ENCODE data around the gene NEK9.

The NEK9 gene

DNA sequence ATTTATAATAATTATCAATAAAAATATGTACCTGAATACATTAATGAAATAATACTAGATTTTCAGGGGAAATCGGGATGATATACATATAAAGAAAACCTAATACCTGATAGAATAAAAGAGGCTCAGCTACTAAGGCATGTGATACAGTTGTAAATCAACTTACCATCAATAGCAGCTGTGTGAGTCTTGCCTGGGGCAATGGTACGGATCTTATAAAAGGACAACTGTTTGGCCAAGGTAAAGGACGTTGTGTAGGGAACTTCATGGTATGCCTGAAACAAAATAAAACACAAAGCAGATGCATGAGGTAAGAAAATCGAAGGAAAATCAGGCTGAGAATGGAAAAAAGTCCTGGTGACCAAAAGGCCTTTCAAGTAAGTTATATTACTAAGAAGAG, 25.4 kb downstream of the NEK9 start:
- Histone ChIP-seq H3K9me3 (ENCODE audit: insufficient read depth, low read depth, low read length) (no peaks in the 10 kb centered on the region), H3K27me3 (ENCODE audit: insufficient read depth, low read length) (no peaks in the 10 kb centered on the region), H3K4me3 (ENCODE audit: low read length) (no peak overlapping the region), H3K27ac (ENCODE audit: low read depth, low read length) (no peak overlapping the region), H3K4me1 (ENCODE audit: insufficient read depth, low read length) (no peaks in the 10 kb centered on the region), H3K9ac (ENCODE audit: low read depth, low read length) (no peak overlapping the region), H3K36me3 (ENCODE audit: insufficient read depth, low read length) (peaks cover 87% of the 10 kb centered on the region)
- 84% methylated on average over 3 of the region's 4 CpGs for whole genome bisulfite sequencing

DNA sequence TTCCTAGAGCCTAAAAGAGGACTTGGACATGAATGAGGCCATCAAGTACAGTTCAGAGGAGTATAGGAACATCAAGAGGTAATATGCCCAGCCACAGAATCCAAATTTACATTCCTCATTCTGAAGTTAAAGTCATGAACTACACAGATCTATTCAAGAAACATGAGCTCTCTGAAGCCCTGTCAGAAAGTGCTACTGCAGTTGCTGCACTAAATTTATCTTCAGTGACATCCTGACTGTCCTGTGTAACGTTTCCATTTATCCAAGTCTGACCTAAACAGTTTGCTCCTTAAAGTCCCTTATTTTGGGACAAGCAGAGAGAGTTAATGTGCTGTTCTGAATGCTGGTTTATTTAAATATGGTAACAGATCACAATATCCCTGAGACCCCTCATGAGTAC, 28.2 kb downstream of the NEK9 start:
- peaks cover 90% of the 10 kb centered on the region for H3K36me3 ChIP-seq (ENCODE audit: insufficient read depth, low read length)

DNA sequence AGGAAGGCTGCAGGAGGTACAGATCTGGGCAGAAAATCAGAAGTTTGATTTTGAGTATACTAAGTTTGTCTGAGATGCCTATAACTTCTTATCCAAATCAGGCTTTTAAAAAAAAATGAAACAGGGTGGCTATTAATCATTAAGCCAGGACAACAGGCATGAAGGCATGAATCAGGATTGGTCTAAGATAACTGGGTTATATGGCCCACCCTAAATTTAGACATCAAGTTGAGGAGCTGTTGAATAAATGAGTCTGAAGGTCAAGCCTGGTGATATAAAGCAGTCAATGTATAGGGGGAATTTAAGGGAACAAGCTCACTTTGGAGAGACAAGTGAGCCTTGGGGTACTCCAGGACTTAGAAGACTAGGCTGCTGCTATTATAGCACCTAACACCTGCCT, 28.6 kb downstream of the NEK9 start:
- H3K36me3 ChIP-seq (ENCODE audit: insufficient read depth, low read length): peaks cover 88% of the 10 kb centered on the region
- no peaks in the 10 kb centered on the region for H3K9me3 ChIP-seq (ENCODE audit: insufficient read depth, low read depth, low read length)
- H3K27me3 ChIP-seq (ENCODE audit: insufficient read depth, low read length): no peaks in the 10 kb centered on the region
- H3K9ac ChIP-seq (ENCODE audit: low read depth, low read length): no peak overlapping the region
- peaks cover under 1% of the 10 kb centered on the region; the same call in 1 of the 2 replicates for H3K4me1 ChIP-seq (ENCODE audit: insufficient read depth, low read length)
- H3K4me3 ChIP-seq (ENCODE audit: low read length): no peak overlapping the region
- no peak overlapping the region for H3K27ac ChIP-seq (ENCODE audit: low read depth, low read length)

More for the DNA sequence above, 28.2 kb downstream of the NEK9 start:
- Histone ChIP-seq H3K4me1 (ENCODE audit: insufficient read depth, low read length) (no peaks in the 10 kb centered on the region), H3K27ac (ENCODE audit: low read depth, low read length) (no peak overlapping the region), H3K9ac (ENCODE audit: low read depth, low read length) (no peak overlapping the region), H3K4me3 (ENCODE audit: low read length) (no peak overlapping the region), H3K27me3 (ENCODE audit: insufficient read depth, low read length) (no peaks in the 10 kb centered on the region), H3K9me3 (ENCODE audit: insufficient read depth, low read depth, low read length) (no peaks in the 10 kb centered on the region)
- WGBS: 93% methylated on average over 1 of the region's 1 CpG

DNA sequence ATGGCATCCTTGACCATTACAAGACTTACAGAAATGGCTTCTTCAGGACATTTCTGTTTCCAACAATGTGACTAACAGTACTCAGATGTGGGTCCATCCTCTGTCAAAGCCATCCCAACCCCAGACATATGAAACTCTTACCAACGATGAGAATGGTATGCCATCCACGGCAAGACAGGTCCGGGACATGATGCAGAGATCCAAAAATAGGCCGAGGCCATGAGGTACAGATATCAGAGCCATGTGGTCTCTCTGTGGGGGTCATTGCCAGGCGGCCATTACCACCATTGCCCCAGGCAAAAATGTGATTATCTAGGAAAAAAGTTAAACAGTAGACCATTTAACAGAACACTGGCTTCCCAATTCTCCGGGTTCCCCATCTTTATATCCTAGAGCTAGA, 29.9 kb downstream of the NEK9 start:
- Histone ChIP-seq H3K27me3 (ENCODE audit: insufficient read depth, low read length) (no peaks in the 10 kb centered on the region), H3K36me3 (ENCODE audit: insufficient read depth, low read length) (peaks cover 82% of the 10 kb centered on the region), H3K9me3 (ENCODE audit: insufficient read depth, low read depth, low read length) (no peaks in the 10 kb centered on the region), H3K9ac (ENCODE audit: low read depth, low read length) (no peak overlapping the region), H3K4me3 (ENCODE audit: low read length) (no peak overlapping the region), H3K4me1 (ENCODE audit: insufficient read depth, low read length) (peaks cover 8% of the 10 kb centered on the region; the same call in 1 of the 2 replicates), H3K27ac (ENCODE audit: low read depth, low read length) (no peak overlapping the region)
- 94% methylated on average over 6 of the region's 6 CpGs for WGBS

DNA sequence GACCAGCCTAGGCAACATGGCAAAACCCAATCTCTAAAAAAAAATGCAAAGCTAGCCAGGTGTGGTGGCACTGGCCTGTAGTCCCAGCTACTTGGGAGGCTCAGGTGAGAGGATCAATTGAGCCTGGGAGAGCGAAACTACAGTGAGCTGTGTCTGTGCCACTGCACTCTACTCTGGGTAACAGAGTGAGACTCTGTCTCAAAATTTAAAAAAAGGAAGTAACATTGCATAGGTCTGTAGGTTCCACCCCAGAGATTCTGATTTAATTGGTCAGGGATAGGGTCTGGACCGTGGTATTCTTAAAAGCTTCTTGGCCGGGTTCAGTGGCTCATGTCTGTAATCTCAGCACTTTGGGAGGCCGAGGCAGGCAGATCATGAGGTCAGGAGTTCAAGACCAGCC, 31.2 kb downstream of the NEK9 start:
- Histone ChIP-seq H3K4me1 (ENCODE audit: insufficient read depth, low read length) (peaks cover 8% of the 10 kb centered on the region; the same call in 1 of the 2 replicates), H3K9ac (ENCODE audit: low read depth, low read length) (no peak overlapping the region), H3K4me3 (ENCODE audit: low read length) (no peak overlapping the region), H3K36me3 (ENCODE audit: insufficient read depth, low read length) (peaks cover 80% of the 10 kb centered on the region), H3K9me3 (ENCODE audit: insufficient read depth, low read depth, low read length) (no peaks in the 10 kb centered on the region), H3K27me3 (ENCODE audit: insufficient read depth, low read length) (no peaks in the 10 kb centered on the region), H3K27ac (ENCODE audit: low read depth, low read length) (no peak overlapping the region)
- 95% methylated on average over 4 of the region's 4 CpGs for WGBS

DNA sequence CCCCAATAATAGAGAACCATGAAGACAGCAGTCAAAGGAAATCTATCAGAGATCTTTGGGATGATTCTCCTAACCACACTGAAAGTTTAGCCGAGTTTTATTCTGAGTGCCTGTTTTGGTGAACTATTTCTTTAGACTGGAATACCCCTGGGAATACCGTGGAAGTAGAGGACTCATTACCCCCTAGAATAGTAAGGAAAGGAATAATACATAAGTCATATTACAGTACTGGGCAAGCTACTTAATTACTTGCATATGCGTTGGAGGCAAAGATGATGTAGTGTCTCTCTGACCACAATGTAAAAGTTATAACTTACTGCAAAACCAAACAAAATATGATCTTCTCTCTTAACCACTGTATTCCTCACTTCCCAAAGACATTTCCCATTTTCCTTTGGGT, 32.0 kb downstream of the NEK9 start:
- Histone ChIP-seq H3K9me3 (ENCODE audit: insufficient read depth, low read depth, low read length) (no peaks in the 10 kb centered on the region), H3K27me3 (ENCODE audit: insufficient read depth, low read length) (no peaks in the 10 kb centered on the region), H3K4me3 (ENCODE audit: low read length) (no peak overlapping the region), H3K9ac (ENCODE audit: low read depth, low read length) (no peak overlapping the region), H3K4me1 (ENCODE audit: insufficient read depth, low read length) (peaks cover 8% of the 10 kb centered on the region; the same call in 1 of the 2 replicates), H3K36me3 (ENCODE audit: insufficient read depth, low read length) (peaks cover 79% of the 10 kb centered on the region), H3K27ac (ENCODE audit: low read depth, low read length) (no peak overlapping the region)
- 100% methylated on average over 2 of the region's 3 CpGs for WGBS

DNA sequence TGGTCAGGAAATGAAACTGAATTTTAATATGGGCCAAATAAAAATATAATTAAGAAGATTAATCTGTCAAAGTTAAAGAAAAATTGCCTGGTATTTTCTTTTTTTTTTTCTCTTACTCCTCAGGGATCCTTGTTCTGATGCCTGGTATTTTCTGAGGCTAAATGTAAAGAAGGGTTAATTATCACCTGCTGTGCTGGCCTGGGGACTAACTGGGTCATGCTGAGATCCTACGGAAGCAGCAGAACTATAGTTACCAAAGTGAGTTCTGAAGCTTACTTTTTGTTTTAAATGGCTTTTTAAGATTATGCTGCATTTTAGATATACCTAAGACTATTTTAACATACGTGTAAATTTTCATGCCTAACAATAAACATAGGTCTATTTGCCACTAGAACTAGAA, 34.1 kb downstream of the NEK9 start:
- 28% methylated on average over 2 of the region's 2 CpGs for WGBS
- no peak overlapping the region for H3K4me3 ChIP-seq (ENCODE audit: low read length)
- no peak overlapping the region for H3K9ac ChIP-seq (ENCODE audit: low read depth, low read length)
- peaks cover 70% of the 10 kb centered on the region for H3K36me3 ChIP-seq (ENCODE audit: insufficient read depth, low read length)
- no peaks in the 10 kb centered on the region for H3K9me3 ChIP-seq (ENCODE audit: insufficient read depth, low read depth, low read length)
- H3K4me1 ChIP-seq (ENCODE audit: insufficient read depth, low read length): peaks cover 8% of the 10 kb centered on the region; the same call in 1 of the 2 replicates
- H3K27ac ChIP-seq (ENCODE audit: low read depth, low read length): no peak overlapping the region
- no peaks in the 10 kb centered on the region for H3K27me3 ChIP-seq (ENCODE audit: insufficient read depth, low read length)

DNA sequence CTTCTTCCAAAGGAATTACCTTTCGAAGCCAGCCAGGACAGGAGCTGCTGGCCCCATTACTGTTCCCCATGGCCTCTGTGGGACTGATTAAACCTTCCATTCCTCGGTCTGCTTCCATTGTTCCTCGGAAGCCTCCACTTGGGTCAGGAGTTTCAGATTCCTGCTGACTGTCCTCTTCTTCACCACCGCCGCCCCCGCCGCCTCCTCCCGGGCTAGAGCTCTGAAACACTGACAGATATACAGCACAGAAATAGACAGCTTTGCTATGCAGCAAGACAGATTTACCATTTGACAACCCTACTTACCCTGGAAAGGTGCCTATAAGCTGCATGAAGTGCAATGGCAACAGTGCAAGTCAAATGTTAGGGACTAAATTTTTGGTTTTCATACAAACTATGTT, 35.6 kb downstream of the NEK9 start:
- 87% methylated on average over 8 of the region's 8 CpGs for whole genome bisulfite sequencing
- Histone ChIP-seq H3K4me3 (ENCODE audit: low read length) (no peak overlapping the region), H3K27ac (ENCODE audit: low read depth, low read length) (no peak overlapping the region), H3K9ac (ENCODE audit: low read depth, low read length) (no peak overlapping the region), H3K9me3 (ENCODE audit: insufficient read depth, low read depth, low read length) (no peaks in the 10 kb centered on the region), H3K4me1 (ENCODE audit: insufficient read depth, low read length) (peaks cover 8% of the 10 kb centered on the region; the same call in 1 of the 2 replicates), H3K36me3 (ENCODE audit: insufficient read depth, low read length) (peaks cover 70% of the 10 kb centered on the region), H3K27me3 (ENCODE audit: insufficient read depth, low read length) (no peaks in the 10 kb centered on the region)

DNA sequence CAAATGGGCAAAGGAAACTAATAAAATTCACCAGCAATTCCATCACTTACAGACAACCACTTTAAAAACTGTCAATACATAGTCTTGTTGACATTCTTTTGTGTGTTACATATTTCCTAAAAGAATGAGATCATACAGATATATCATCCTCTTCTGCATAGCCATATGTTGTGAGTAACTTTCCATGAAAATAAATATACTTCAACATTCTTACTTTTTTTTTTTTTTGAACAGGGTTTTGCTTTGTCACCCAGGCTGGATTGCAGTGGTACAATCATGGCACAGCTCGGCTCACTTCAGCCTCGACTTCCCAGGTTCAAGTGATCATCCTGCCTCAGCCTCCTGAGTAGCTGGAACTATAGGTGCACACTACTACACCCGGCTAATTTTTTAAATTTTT, 36.5 kb downstream of the NEK9 start:
- peaks cover 69% of the 10 kb centered on the region for H3K36me3 ChIP-seq (ENCODE audit: insufficient read depth, low read length)
- H3K27ac ChIP-seq (ENCODE audit: low read depth, low read length): no peak overlapping the region
- H3K4me1 ChIP-seq (ENCODE audit: insufficient read depth, low read length): peaks cover 8% of the 10 kb centered on the region; the same call in 1 of the 2 replicates
- H3K27me3 ChIP-seq (ENCODE audit: insufficient read depth, low read length): no peaks in the 10 kb centered on the region
- no peak overlapping the region for H3K4me3 ChIP-seq (ENCODE audit: low read length)
- H3K9me3 ChIP-seq (ENCODE audit: insufficient read depth, low read depth, low read length): no peaks in the 10 kb centered on the region
- H3K9ac ChIP-seq (ENCODE audit: low read depth, low read length): no peak overlapping the region
- 96% methylated on average over 3 of the region's 3 CpGs for WGBS

DNA sequence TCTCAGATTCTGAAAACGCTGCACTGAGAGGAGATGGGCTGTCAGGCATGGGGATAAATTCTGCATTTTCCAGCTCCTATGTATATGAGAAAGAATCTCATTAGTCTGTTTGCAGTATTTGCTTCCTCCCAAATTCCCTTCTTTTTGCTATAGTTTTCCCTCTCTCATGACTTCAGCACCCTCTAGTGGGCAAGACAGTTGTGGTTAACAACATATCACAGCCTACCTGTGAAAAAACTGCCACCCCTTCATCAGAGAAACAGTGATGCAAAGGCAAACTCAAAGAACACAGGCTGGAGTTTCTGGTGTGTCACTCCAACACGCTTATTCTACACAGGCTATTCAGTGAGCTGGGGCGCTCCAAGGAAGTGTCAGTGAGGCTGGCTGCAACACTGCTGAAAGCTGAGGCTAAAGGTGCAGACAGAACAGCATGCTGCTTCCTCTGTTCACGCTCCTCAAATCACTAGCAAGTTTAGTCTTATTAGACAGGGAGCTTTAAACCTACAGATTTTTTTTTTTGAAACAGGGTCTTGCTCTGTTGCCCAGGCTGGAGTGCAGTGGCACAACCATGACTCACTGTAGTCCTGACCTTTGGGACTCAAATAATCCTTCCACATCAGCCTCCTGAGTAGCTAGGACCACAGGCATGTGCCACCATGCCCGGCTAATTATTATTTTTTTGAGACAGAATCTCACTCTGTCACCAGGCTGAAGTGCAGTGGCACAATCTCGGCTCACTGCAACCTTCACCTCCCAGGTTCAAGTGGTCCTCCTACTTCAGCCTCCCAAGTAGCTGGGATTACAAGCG, 38.1 kb downstream of the NEK9 start:
- H3K36me3 ChIP-seq (ENCODE audit: insufficient read depth, low read length): peaks cover 69% of the 10 kb centered on the region
- WGBS: 80% methylated on average over 7 of the region's 7 CpGs
- no peak overlapping the region for H3K4me3 ChIP-seq (ENCODE audit: low read length)
- H3K9me3 ChIP-seq (ENCODE audit: insufficient read depth, low read depth, low read length): no peaks in the 10 kb centered on the region
- H3K9ac ChIP-seq (ENCODE audit: low read depth, low read length): no peak overlapping the region
- H3K27me3 ChIP-seq (ENCODE audit: insufficient read depth, low read length): no peaks in the 10 kb centered on the region
- H3K4me1 ChIP-seq (ENCODE audit: insufficient read depth, low read length): peaks cover 8% of the 10 kb centered on the region; the same call in 1 of the 2 replicates
- H3K27ac ChIP-seq (ENCODE audit: low read depth, low read length): no peak overlapping the region

DNA sequence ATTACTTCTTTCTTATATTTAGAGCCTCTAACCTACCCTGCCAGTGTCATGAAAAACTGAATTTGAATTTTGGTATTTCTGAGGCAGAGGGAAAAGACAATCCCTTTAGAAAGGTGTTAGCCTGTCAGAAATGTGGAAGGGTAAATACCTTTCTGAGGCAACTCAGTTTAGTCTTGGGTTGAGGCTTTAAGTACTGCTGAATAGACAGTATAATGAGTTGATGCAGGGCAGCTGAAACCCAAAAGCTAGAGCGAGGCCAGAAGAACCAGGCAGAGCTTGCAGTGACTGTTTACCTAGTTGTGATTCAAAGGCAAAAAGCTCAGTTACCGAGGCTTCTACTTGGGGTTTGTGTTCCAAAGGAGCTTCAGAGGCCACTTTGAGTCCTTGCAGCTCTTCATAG, 38.7 kb downstream of the NEK9 start:
- peaks cover 7% of the 10 kb centered on the region; the same call in 1 of the 2 replicates for H3K4me1 ChIP-seq (ENCODE audit: insufficient read depth, low read length)
- no peaks in the 10 kb centered on the region for H3K27me3 ChIP-seq (ENCODE audit: insufficient read depth, low read length)
- H3K4me3 ChIP-seq (ENCODE audit: low read length): no peak overlapping the region
- H3K9me3 ChIP-seq (ENCODE audit: insufficient read depth, low read depth, low read length): no peaks in the 10 kb centered on the region
- H3K27ac ChIP-seq (ENCODE audit: low read depth, low read length): no peak overlapping the region
- peaks cover 71% of the 10 kb centered on the region for H3K36me3 ChIP-seq (ENCODE audit: insufficient read depth, low read length)
- 92% methylated on average over 2 of the region's 2 CpGs for WGBS
- no peak overlapping the region for H3K9ac ChIP-seq (ENCODE audit: low read depth, low read length)

Data from HUES64 (cell line).